ENCODE measurements around the gene MTHFS. TPM values are rescaled to one million over a fixed set of nuclear protein-coding genes. Genes with fewer than 3 reads are reported as not detected.

Gene MTHFS
- total and polyA plus RNA-seq, 8 donors: 19.8 to 53.1 (median 28.6) TPM

- Histone ChIP-seq H3K36me3 (no peaks in the 10 kb centered on the region), H3K4me1 (peaks cover 0 to 16% (median 7%) of the 10 kb centered on the region in 3 donors), H3K27me3 (no peaks in the 10 kb centered on the region), H3K9me3 (no peaks in the 10 kb centered on the region), H3K4me3 (no peak overlapping the region), H3K27ac (no peak overlapping the region)
- 95% methylated on average over 2 of the region's 2 CpGs for WGBS, 2 donors
- DNase-seq (no peak), FAIRE-seq (no peak), ATAC-seq (no peak)
- intact Hi-C loops (cut with DNase I): no loop called here
- TF ChIP-seq CTCF (IDR thresholded peaks at IDR 0.05): no peak
Observed at GRCh38 chr15:79860661-79861060, 36.2 kb downstream of the MTHFS start.

- Histone ChIP-seq H3K36me3 (no peaks in the 10 kb centered on the region), H3K27ac (no peak overlapping the region), H3K4me3 (no peak overlapping the region), H3K4me1 (peaks cover 0 to 12% (median 4%) of the 10 kb centered on the region in 3 donors), H3K9me3 (no peaks in the 10 kb centered on the region), H3K27me3 (no peaks in the 10 kb centered on the region)
- ATAC-seq (no peak), FAIRE-seq (peak; percentile 17), DNase-seq (no peak)
- 81 to 87% methylated on average over 2 of the region's 2 CpGs for WGBS, 2 donors
- intact Hi-C loops (cut with DNase I): no loop called here
- TF ChIP-seq CTCF (IDR thresholded peaks at IDR 0.05): no peak
Observed at GRCh38 chr15:79858469-79858868, 38.3 kb downstream of the MTHFS start.

- Histone ChIP-seq H3K36me3 (no peaks in the 10 kb centered on the region), H3K9me3 (no peaks in the 10 kb centered on the region), H3K27ac (no peak overlapping the region), H3K4me3 (no peak overlapping the region), H3K27me3 (no peaks in the 10 kb centered on the region), H3K4me1 (peaks cover 0 to 13% (median 0%) of the 10 kb centered on the region in 3 donors)
- DNase-seq (peak; percentile 50 to 78 (median 56)), ATAC-seq (peak; percentile 92 to 98 (median 97)), FAIRE-seq (peak; percentile 32)
- intact Hi-C loops (cut with DNase I): no loop called here
- WGBS, 2 donors: 41 to 42% methylated on average over 8 of the region's 8 CpGs
- peak; percentile 73 to 91 (median 86) for TF ChIP-seq CTCF (IDR thresholded peaks at IDR 0.05)
Observed at GRCh38 chr15:79853492-79854328, 43.1 kb downstream of the MTHFS start.

GRCh38 chr15:79849789-79850188 is 47.0 kb downstream of the MTHFS start:
- Histone ChIP-seq H3K36me3 (peaks cover 0 to 4% (median 0%) of the 10 kb centered on the region in 3 donors), H3K9me3 (no peaks in the 10 kb centered on the region), H3K4me3 (no peak overlapping the region), H3K4me1 (peaks cover 0 to 9% (median 0%) of the 10 kb centered on the region in 3 donors), H3K27me3 (no peaks in the 10 kb centered on the region), H3K27ac (no peak overlapping the region)
- no peak for FAIRE-seq
- WGBS, 2 donors: 78 to 83% methylated on average over 3 of the region's 3 CpGs
- peak in 3 of 4 donors; percentile 47 to 52 (median 50) for ATAC-seq
- TF ChIP-seq CTCF (IDR thresholded peaks at IDR 0.05): peak in 2 of 4 donors; percentile 10 to 24
- intact Hi-C loops (cut with DNase I): no loop called here
- DNase-seq: no peak

GRCh38 chr15:79846539-79846938 is 50.3 kb downstream of the MTHFS start:
- Histone ChIP-seq H3K27me3 (no peaks in the 10 kb centered on the region), H3K4me3 (no peak overlapping the region), H3K4me1 (peaks cover 0 to 3% (median 0%) of the 10 kb centered on the region in 3 donors), H3K36me3 (peaks cover 0 to 8% (median 0%) of the 10 kb centered on the region in 3 donors), H3K27ac (no peak overlapping the region), H3K9me3 (no peaks in the 10 kb centered on the region)
- TF ChIP-seq CTCF (IDR thresholded peaks at IDR 0.05): no peak
- intact Hi-C loops (cut with DNase I): no loop called here
- no peak for FAIRE-seq
- peak in 1 of 4 donors; percentile 28 for ATAC-seq
- DNase-seq: no peak
- WGBS, 2 donors: 86 to 93% methylated on average over 2 of the region's 2 CpGs
